ENCODE measurements around the gene LEF1.

LEF1 gene

DNA sequence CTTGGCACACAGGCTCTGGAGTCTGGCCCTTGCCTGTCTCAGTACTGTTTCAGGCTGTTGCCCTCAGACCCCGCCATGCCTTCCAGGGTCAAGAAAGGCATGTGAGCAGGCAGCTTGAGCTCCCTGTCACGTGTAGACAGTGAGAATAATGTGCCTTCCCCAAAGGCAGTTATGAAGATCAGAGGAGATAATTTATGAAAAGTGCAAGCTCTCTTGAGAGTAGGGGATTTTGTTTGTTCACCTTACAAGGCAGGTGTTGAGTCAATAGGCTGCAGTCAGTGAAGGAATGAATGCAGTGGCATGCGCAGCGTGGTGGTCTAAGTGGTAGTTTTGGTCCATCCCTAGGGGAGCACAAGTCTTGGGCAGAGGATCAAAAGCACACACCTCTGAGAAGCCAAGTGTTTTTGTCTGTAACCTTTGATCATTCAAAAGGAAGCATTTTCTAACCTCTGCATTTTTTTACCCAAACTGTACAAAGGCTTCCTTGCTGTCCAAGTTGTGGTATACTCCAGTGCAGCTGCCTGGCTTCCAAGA, 164.7 kb downstream of the LEF1 start:
- no peak for DNase-seq (ENCODE audit: insufficient read length, low spot score)
- TF ChIP-seq POLR2AphosphoS5 (IDR thresholded peaks at IDR 0.05; ENCODE audit: low read depth, low read length) (no peak), POU2F2 (IDR thresholded peaks at IDR 0.05; ENCODE audit: low read depth, low read length) (no peak), PAX5 (IDR thresholded peaks at IDR 0.05; ENCODE audit: insufficient read depth, low read length, severe bottlenecking) (no peak), POLR2A (IDR thresholded peaks at IDR 0.05; ENCODE audit: low read depth, low read length) (no peak), TAF1 (IDR thresholded peaks at IDR 0.05; ENCODE audit: low read depth, low read length) (no peak), SPI1 (IDR thresholded peaks at IDR 0.05; ENCODE audit: low read depth, low read length) (no peak)
- no peak for FAIRE-seq

DNA sequence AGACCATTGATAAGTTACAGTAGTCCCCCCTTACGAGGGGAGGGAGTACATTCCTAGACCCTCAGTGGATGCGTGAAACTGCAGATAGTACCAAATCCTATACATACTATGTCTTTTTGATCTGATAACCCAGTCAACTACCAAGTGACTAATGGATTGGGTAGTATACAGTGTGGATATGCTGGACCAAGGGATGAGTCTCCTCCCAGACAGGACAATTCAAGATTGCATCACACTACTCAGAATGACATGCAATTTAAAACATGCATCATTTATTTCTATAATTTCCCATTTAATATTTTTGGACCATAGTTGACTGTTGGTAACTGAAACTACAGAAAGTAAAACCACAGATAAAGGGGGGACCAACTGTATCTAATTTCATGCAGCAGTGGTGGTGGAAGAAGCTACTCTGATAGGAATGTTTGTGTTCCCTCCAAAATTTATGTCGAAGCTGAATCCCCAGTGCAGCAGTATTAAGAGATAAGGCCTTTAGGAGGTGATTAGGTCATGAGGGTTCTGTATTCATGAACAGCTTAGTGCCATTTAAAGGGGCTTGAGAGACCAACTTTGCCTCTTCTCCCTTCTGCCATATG, 167.1 kb downstream of the LEF1 start:
- FAIRE-seq = no peak
- no peak for TF ChIP-seq POLR2AphosphoS5 (IDR thresholded peaks at IDR 0.05; ENCODE audit: low read depth, low read length)
- no peak for TF ChIP-seq PAX5 (IDR thresholded peaks at IDR 0.05; ENCODE audit: insufficient read depth, low read length, severe bottlenecking)
- no peak for TF ChIP-seq TAF1 (IDR thresholded peaks at IDR 0.05; ENCODE audit: low read depth, low read length)
- no peak for TF ChIP-seq POLR2A (IDR thresholded peaks at IDR 0.05; ENCODE audit: low read depth, low read length)
- no peak for TF ChIP-seq POU2F2 (IDR thresholded peaks at IDR 0.05; ENCODE audit: low read depth, low read length)
- TF ChIP-seq SPI1 (IDR thresholded peaks at IDR 0.05; ENCODE audit: low read depth, low read length) = no peak
- no peak for DNase-seq (ENCODE audit: insufficient read length, low spot score)

DNA sequence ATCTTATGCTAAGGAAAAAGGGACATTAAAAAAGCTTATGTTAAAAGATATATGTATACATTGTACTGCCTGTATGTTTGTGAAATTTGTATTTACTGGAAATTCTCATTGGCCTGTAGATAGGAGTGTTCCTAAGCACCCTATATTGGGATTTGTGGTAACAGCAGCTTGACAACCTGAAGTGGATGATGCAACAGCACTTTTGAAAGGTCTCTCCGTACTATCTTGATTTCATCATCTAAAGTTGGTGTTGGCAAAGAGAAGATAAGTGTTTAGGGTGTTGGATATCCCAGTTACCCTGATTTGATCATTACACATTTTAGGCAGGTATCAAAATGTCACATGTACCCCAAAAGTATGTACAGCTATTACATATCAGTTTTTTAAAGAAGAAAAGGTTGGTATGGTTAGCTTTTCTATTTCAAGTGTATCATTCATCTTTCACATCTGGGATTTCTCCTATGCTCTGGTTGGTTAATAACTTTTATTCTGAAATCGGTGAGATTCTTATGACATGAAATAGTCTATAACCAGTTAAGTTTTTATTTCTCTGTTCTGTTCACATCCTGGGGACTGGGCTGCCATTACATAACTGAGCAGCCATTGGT, 168.7 kb downstream of the LEF1 start:
- FAIRE-seq (no peak), DNase-seq (ENCODE audit: insufficient read length, low spot score) (no peak)
- no peak for TF ChIP-seq TAF1 (IDR thresholded peaks at IDR 0.05; ENCODE audit: low read depth, low read length)
- no peak for TF ChIP-seq POU2F2 (IDR thresholded peaks at IDR 0.05; ENCODE audit: low read depth, low read length)
- TF ChIP-seq POLR2AphosphoS5 (IDR thresholded peaks at IDR 0.05; ENCODE audit: low read depth, low read length) = no peak
- TF ChIP-seq PAX5 (IDR thresholded peaks at IDR 0.05; ENCODE audit: insufficient read depth, low read length, severe bottlenecking) = no peak
- no peak for TF ChIP-seq SPI1 (IDR thresholded peaks at IDR 0.05; ENCODE audit: low read depth, low read length)
- no peak for TF ChIP-seq POLR2A (IDR thresholded peaks at IDR 0.05; ENCODE audit: low read depth, low read length)

DNA sequence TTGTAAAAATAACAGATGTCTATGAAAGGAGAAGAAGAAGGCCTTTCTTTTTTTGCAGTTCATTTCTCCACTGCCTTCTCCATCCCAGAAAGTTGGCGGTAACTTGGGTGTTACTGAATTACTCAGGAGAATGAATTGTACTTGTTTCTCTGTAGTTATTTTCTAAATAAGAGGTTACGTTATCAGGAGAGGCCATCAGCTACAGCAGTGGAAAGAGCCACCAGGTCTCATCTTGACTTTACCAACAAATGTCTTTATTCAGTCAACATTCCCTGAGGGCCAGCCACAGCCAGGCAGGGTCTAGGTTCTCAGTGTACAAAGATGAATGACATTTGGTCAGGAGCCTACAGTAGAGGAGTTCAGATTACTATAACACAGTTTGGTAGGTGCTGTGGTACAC, 170.9 kb downstream of the LEF1 start:
- no peak for FAIRE-seq
- DNase-seq (ENCODE audit: insufficient read length, low spot score) = no peak
- TF ChIP-seq POLR2A (IDR thresholded peaks at IDR 0.05; ENCODE audit: low read depth, low read length) (no peak), POLR2AphosphoS5 (IDR thresholded peaks at IDR 0.05; ENCODE audit: low read depth, low read length) (no peak), SPI1 (IDR thresholded peaks at IDR 0.05; ENCODE audit: low read depth, low read length) (no peak), POU2F2 (IDR thresholded peaks at IDR 0.05; ENCODE audit: low read depth, low read length) (no peak), TAF1 (IDR thresholded peaks at IDR 0.05; ENCODE audit: low read depth, low read length) (no peak), PAX5 (IDR thresholded peaks at IDR 0.05; ENCODE audit: insufficient read depth, low read length, severe bottlenecking) (no peak)
